ENCODE data around the gene SLFN12.

DNA sequence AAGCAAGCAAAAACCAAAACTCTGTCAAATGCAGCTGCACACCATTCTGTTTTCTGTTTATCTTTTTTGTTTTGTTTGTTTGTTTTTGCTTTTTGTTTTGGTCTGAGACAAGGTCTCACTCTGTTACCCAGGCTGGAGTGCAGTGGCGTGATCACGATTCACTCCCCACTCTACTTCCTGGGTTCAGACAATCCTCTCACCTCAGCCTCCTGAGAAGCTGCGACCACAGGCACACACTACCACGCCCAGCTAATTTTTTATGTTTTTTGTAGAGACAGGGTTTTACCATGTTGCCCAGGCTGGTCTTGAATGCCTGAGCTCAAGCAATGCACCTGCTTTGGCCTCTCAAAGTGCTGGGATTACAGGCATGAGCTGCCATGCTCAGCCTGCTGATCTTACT lies 35.5 kb upstream of the SLFN12 start:
- no peak for TF ChIP-seq CTCF (tag by site-specific recombination; IDR thresholded peaks at IDR 0.05)
- no peak for TF ChIP-seq ZNF2 (tag by site-specific recombination; IDR thresholded peaks at IDR 0.05)
- no peak for TF ChIP-seq ZNF776 (tag by site-specific recombination; IDR thresholded peaks at IDR 0.05; ENCODE audit: borderline replicate concordance)
- TF ChIP-seq ZBTB17 (tag by site-specific recombination; IDR thresholded peaks at IDR 0.05) = no peak
- no peak for TF ChIP-seq TCF7L2 (IDR thresholded peaks at IDR 0.05; ENCODE audit: borderline replicate concordance, low read depth, low read length)
